OCI-LY7 (cell line): ENCODE results near the gene EIF5B. TPM values are rescaled to one million over a fixed set of nuclear protein-coding genes. Genes with fewer than 3 reads are reported as not detected.

Experiments used
- BruUV-seq: library from RNA; stranded (reverse); fragments of 400-500 nt; replicated peaks from 2 replicates; lab custom pipeline; 2021; lab: Mats Ljungman, UMichigan
- CTCF ChIA-PET: fragments of 300-600 bp; sonication (Branson Sonifier 250); formaldehyde crosslinking; loops from one replicate; lab custom pipeline; 2022; ENCODE audit warnings: antibody characterized with exemption; ENCODE audit not compliant: unreplicated experiment; lab: Charles Lee
- POLR2A ChIA-PET: fragments of 300-600 bp; sonication (Branson Sonifier 250); formaldehyde crosslinking; loops from one replicate; lab custom pipeline; 2022; ENCODE audit warnings: antibody characterized with exemption; lab: Charles Lee
- DNase-seq: peaks from one replicate; pipeline ENCODE4 v3.0.0-alpha.2; 2015; ENCODE audit warnings: low spot score
- H2AFZ ChIP-seq: fragments of 200-600 bp; sonication (generic), shearing (Covaris generic); 2 replicates; pipeline ENCODE4 v1.6.1; 2014; ENCODE audit warnings: mild to moderate bottlenecking, antibody characterized with exemption, low read length, moderate library complexity
- H3K27ac ChIP-seq: fragments of 200-600 bp; sonication (generic); 2 replicates; pipeline ENCODE4 v1.5.1; 2014; ENCODE audit warnings: mixed run types, low read depth, mild to moderate bottlenecking, moderate library complexity, low read length, inconsistent platforms; ENCODE audit not compliant: poor library complexity, severe bottlenecking
- H3K36me3 ChIP-seq: fragments of 200-600 bp; sonication (generic); 2 replicates; pipeline ENCODE4 v1.6.1; 2014; ENCODE audit warnings: mild to moderate bottlenecking, antibody characterized with exemption, low read length, moderate library complexity, mixed read lengths; ENCODE audit not compliant: insufficient read depth
- H3K4me1 ChIP-seq: fragments of 200-600 bp; sonication (generic); 2 replicates; pipeline ENCODE4 v1.5.1; 2014; ENCODE audit warnings: mild to moderate bottlenecking, low read length; ENCODE audit not compliant: insufficient read depth, poor library complexity, severe bottlenecking
- H3K4me2 ChIP-seq: fragments of 200-600 bp; sonication (generic); 2 replicates; pipeline ENCODE4 v1.6.1; 2014; ENCODE audit warnings: mild to moderate bottlenecking, low read length
- H3K4me3 ChIP-seq: fragments of 200-600 bp; sonication (generic); 2 replicates; pipeline ENCODE4 v1.5.1; 2014; ENCODE audit warnings: mild to moderate bottlenecking, low read depth, low read length; ENCODE audit not compliant: poor library complexity, severe bottlenecking
- H3K79me2 ChIP-seq: fragments of 200-600 bp; sonication (generic); 2 replicates; pipeline ENCODE4 v1.6.1; 2016; ENCODE audit warnings: low read depth, mild to moderate bottlenecking, low read length, moderate library complexity, mixed read lengths; ENCODE audit not compliant: insufficient read depth
- H3K9me2 ChIP-seq: fragments of 200-600 bp; sonication (generic); 2 replicates; pipeline ENCODE4 v1.6.1; 2016; ENCODE audit warnings: mild to moderate bottlenecking, low read length, mixed read lengths; ENCODE audit not compliant: insufficient read depth
- H3K9me3 ChIP-seq: fragments of 200-600 bp; sonication (generic); 2 replicates; pipeline ENCODE4 v1.6.1; 2014; ENCODE audit warnings: mild to moderate bottlenecking, mixed run types, low read length, mixed read lengths
- H4K20me1 ChIP-seq: fragments of 200-600 bp; sonication (generic); 2 replicates; pipeline ENCODE4 v1.6.1; 2014; ENCODE audit warnings: mild to moderate bottlenecking, antibody characterized with exemption, low read length, moderate library complexity, mixed read lengths; ENCODE audit not compliant: insufficient read depth
- EZH2phosphoT487 ChIP-seq: fragments of 200-600 bp; sonication (generic); IDR thresholded peaks from 2 replicates; pipeline ENCODE4 v1.6.1; 2018; ENCODE audit warnings: low read depth, borderline replicate concordance, mild to moderate bottlenecking, mixed run types, antibody characterized with exemption, low read length, moderate library complexity, mixed read lengths
- intact Hi-C: fragments of 100-400 bp; cut with micrococcal nuclease; formaldehyde crosslinking; loops from one replicate; pipeline ENCODE4 v1.10.0; 2022; ENCODE audit not compliant: unreplicated experiment
- total RNA-seq, 2 experiments: library from RNA; depleted of rRNA in 1 of 2; stranded (reverse); fragments of >200 nt in 1 of 2; shearing (Covaris generic) in 1 of 2; gene quantifications; 2 replicates each; pipeline ENCODE4 v1.2.3, GENCODE V29; 2014 to 2022
- TF ChIP-seq, protein P1 (sequence below): fragments of 200-600 bp; sonication (generic); conservative IDR thresholded peaks from 2 replicates; pipeline ENCODE4 v1.5.1; 2014; ENCODE audit warnings: mild to moderate bottlenecking, antibody characterized with exemption, low read length, moderate library complexity, mixed read lengths

Gene EIF5B
- total RNA-seq, 2 experiments from 2014 or later: 28.7 to 53.1 TPM

DNA sequence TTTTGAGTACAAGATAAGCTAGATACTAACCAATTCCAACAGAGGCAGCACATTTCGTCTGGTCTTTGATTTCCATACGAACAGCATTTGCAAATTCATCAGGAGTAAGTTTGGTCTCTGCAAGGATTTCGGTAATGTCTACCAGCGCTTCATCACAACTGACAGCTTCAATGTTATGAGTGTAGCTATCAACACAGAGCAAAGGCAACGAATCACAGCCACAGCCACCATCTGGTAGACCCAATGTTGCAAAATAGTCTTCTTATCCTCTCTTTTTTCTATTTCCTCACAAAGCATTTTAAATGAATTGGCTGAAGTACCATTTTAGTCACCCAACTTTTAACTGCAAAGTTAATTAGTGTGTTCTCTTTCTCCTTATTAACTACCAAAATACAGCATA is 84.3 kb downstream of the EIF5B start:
- Histone ChIP-seq H3K27ac (no peak overlapping the region), H3K4me2 (no peak overlapping the region), H3K4me1 (no peaks in the 10 kb centered on the region), H2AFZ (no peak overlapping the region), H3K9me2 (no peaks in the 10 kb centered on the region), H4K20me1 (no peaks in the 10 kb centered on the region), H3K36me3 (peaks cover 91% of the 10 kb centered on the region), H3K79me2 (no peaks in the 10 kb centered on the region), H3K9me3 (no peaks in the 10 kb centered on the region), H3K4me3 (no peak overlapping the region)
- no TSS peak for BruUV-seq
- ChIA-PET POLR2A (no interaction called here), CTCF (no interaction called here)
- no peak for DNase-seq
- no peak for TF ChIP-seq EZH2phosphoT487
- TF ChIP-seq, protein P1, sequence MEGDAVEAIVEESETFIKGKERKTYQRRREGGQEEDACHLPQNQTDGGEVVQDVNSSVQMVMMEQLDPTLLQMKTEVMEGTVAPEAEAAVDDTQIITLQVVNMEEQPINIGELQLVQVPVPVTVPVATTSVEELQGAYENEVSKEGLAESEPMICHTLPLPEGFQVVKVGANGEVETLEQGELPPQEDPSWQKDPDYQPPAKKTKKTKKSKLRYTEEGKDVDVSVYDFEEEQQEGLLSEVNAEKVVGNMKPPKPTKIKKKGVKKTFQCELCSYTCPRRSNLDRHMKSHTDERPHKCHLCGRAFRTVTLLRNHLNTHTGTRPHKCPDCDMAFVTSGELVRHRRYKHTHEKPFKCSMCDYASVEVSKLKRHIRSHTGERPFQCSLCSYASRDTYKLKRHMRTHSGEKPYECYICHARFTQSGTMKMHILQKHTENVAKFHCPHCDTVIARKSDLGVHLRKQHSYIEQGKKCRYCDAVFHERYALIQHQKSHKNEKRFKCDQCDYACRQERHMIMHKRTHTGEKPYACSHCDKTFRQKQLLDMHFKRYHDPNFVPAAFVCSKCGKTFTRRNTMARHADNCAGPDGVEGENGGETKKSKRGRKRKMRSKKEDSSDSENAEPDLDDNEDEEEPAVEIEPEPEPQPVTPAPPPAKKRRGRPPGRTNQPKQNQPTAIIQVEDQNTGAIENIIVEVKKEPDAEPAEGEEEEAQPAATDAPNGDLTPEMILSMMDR: no peak
- intact Hi-C loops: no loop called here

DNA sequence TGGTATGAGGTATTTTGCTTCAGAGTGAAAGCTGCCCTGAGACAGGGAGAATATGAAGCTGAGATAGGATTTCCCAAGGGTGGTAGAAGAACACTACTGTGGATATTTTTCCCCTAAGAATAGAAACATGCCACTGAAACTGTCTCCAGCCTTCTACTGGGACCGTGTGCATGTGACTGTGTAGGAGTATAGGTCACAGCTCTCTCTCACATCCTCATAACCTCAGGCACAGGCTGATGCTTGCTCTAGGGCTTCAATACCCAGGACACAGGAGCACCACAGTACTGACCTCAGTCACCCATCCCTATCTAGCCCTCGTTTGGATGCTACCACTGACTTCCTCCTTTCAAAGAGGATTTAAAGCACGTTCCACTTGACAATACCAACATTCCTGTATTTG is 85.4 kb downstream of the EIF5B start:
- no peaks in the 10 kb centered on the region for H4K20me1 ChIP-seq
- no peaks in the 10 kb centered on the region for H3K79me2 ChIP-seq
- no TSS peak for BruUV-seq
- no peak for DNase-seq
- no peak overlapping the region for H2AFZ ChIP-seq
- H3K36me3 ChIP-seq: peaks cover 93% of the 10 kb centered on the region
- ChIA-PET CTCF (no interaction called here), POLR2A (no interaction called here)
- intact Hi-C loops: no loop called here
- H3K4me3 ChIP-seq: no peak overlapping the region
- H3K27ac ChIP-seq: no peak overlapping the region
- H3K9me3 ChIP-seq: no peaks in the 10 kb centered on the region
- H3K9me2 ChIP-seq: no peaks in the 10 kb centered on the region
- TF ChIP-seq, protein P1: no peak
- no peak for TF ChIP-seq EZH2phosphoT487
- no peak overlapping the region for H3K4me2 ChIP-seq
- H3K4me1 ChIP-seq: no peaks in the 10 kb centered on the region

DNA sequence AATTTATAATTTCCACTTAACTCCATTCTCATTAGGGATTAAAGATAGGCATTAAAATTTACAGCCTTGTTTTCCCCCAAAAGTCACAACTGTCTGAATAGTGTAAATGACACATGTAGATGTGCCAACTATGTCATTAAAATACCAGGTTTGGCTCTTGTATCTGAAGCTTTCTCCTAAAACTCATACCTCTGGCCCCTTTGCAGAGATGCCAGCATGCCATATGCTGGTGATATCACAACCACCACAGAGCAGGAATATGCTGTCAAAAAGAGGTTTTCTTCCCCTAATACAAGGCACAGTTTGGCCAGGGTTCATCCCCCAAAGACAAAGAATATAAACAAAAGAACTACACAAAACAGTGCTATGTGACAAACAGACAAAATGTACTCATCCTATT is 87.2 kb downstream of the EIF5B start:
- H3K4me3 ChIP-seq: no peak overlapping the region
- no peaks in the 10 kb centered on the region for H3K79me2 ChIP-seq
- no peaks in the 10 kb centered on the region for H3K9me2 ChIP-seq
- no peak overlapping the region for H3K27ac ChIP-seq
- DNase-seq: no peak
- BruUV-seq: no TSS peak
- H4K20me1 ChIP-seq: no peaks in the 10 kb centered on the region
- ChIA-PET POLR2A (no interaction called here), CTCF (no interaction called here)
- no peaks in the 10 kb centered on the region for H3K9me3 ChIP-seq
- peaks cover 92% of the 10 kb centered on the region for H3K36me3 ChIP-seq
- H2AFZ ChIP-seq: no peak overlapping the region
- no peak for TF ChIP-seq EZH2phosphoT487
- H3K4me2 ChIP-seq: no peak overlapping the region
- H3K4me1 ChIP-seq: no peaks in the 10 kb centered on the region
- intact Hi-C loops: no loop called here
